HepG2 (cell line): ENCODE data around the gene AHCYL2. TPM values are rescaled to one million over a fixed set of nuclear protein-coding genes. Genes with fewer than 3 reads are reported as not detected.

Source experiments
- ATAC-seq: fragments of 200-7000 bp; cut with Tn5 transposase; 3 replicates; pipeline ENCODE4 v1.9.1; 2020; ENCODE audit warnings: mild to moderate bottlenecking, moderate library complexity
- BruUV-seq: library from RNA; stranded (reverse); fragments of 400-500 nt; replicated peaks from 2 replicates; lab custom pipeline; 2021; lab: Mats Ljungman, UMichigan
- CTCF ChIA-PET: fragments of 300-600 bp; formaldehyde crosslinking; extraction: SDS; loops from one replicate; lab custom pipeline; 2021; ENCODE audit warnings: low total read pairs, inconsistent platforms, low intra/inter-chr PET ratio; lab: Yijun Ruan, JAX
- POLR2A ChIA-PET: fragments of 350-600 bp; sonication (Branson Sonifier 250); formaldehyde crosslinking; loops from one replicate; lab custom pipeline; 2020; ENCODE audit warnings: antibody characterized with exemption, inconsistent platforms; lab: Yijun Ruan, JAX
- DNase-seq: peaks from one replicate; pipeline ENCODE4 v3.0.0-alpha.2; 2015; ENCODE audit warnings: low spot score
- FAIRE-seq: peaks from 3 replicates; lab custom pipeline; 2011; peaks lifted over from hg19 to GRCh38; lab: Jason Lieb, UNC
- H2AFZ ChIP-seq: one replicate; pipeline ENCODE4 v1.6.1; 2011; ENCODE audit warnings: low read length, inconsistent platforms
- H3K27ac ChIP-seq: fragments of 300-600 bp; 3 replicates; pipeline ENCODE4 v1.8.0; 2011; ENCODE audit warnings: mixed run types, mild to moderate bottlenecking, mixed read lengths, low read length, inconsistent platforms; ENCODE audit not compliant: insufficient read depth; ENCODE audit errors: extremely low read length
- H3K27me3 ChIP-seq, 2 experiments: fragments of 200-600 bp in 1 of 2; 2 replicates in 1 of 2; 3 replicates in 1 of 2; pipeline versions ENCODE4 v1.6.0 to v1.8.0; 2011; ENCODE audit warnings: low read length in 2 of 2, mild to moderate bottlenecking in 2 of 2, moderate library complexity in 2 of 2, inconsistent platforms in 1 of 2; ENCODE audit not compliant: insufficient read depth in 2 of 2, control insufficient read depth in 1 of 2
- H3K36me3 ChIP-seq, 2 experiments: fragments of 200-600 bp in 1 of 2; replicated peaks in 1 of 2; 2 replicates in 1 of 2; 3 replicates in 1 of 2; pipeline versions ENCODE4 v1.5.1 to v1.8.0; 2011; ENCODE audit warnings: low read length in 2 of 2, inconsistent platforms in 1 of 2; ENCODE audit not compliant: insufficient read depth in 2 of 2, control insufficient read depth in 1 of 2
- H3K4me1 ChIP-seq: 2 replicates; pipeline ENCODE4 v1.5.1; 2012; ENCODE audit warnings: low read length, inconsistent platforms; ENCODE audit not compliant: insufficient read depth
- H3K4me2 ChIP-seq: 2 replicates; pipeline ENCODE4 v1.6.0; 2011; ENCODE audit warnings: low read depth, low read length, inconsistent platforms
- H3K4me3 ChIP-seq, 3 experiments: fragments of 200-600 bp in 1 of 3; sonication (generic), shearing (Covaris generic) in 1 of 3; replicated peaks in 1 of 3; 2 replicates each; pipeline ENCODE4 v1.5.1; 2011 to 2016; ENCODE audit warnings: low read length in 3 of 3, inconsistent platforms in 2 of 3, low read depth in 2 of 3, mild to moderate bottlenecking in 2 of 3, control low read depth in 1 of 3, mixed read lengths in 1 of 3; ENCODE audit not compliant: insufficient read depth in 1 of 3
- H3K79me2 ChIP-seq: one replicate; pipeline ENCODE4 v1.6.1; 2011; ENCODE audit warnings: low read length, inconsistent platforms; ENCODE audit not compliant: insufficient read depth
- H3K9ac ChIP-seq: 2 replicates; pipeline ENCODE4 v1.6.0; 2011; ENCODE audit warnings: mild to moderate bottlenecking, low read depth, low read length, inconsistent platforms; ENCODE audit not compliant: insufficient read depth
- H3K9me3 ChIP-seq: 2 replicates; pipeline ENCODE4 v1.5.1; 2012; ENCODE audit warnings: mild to moderate bottlenecking, low read length
- H4K20me1 ChIP-seq: 2 replicates; pipeline ENCODE4 v1.6.0; 2011; ENCODE audit warnings: inconsistent platforms, mild to moderate bottlenecking, low read length, moderate library complexity; ENCODE audit not compliant: insufficient read depth
- EEA1 ChIP-seq: sonication (generic); formaldehyde crosslinking; IDR thresholded peaks from 2 replicates; pipeline ENCODE4 v1.5.1; 2020; ENCODE audit warnings: mild to moderate bottlenecking, missing genetic modification reagents, borderline replicate concordance
- ESRRA ChIP-seq: sonication (generic); formaldehyde crosslinking; IDR thresholded peaks from 2 replicates; pipeline ENCODE4 v1.5.1; 2020; ENCODE audit warnings: mild to moderate bottlenecking, low read depth, missing genetic modification reagents
- SALL1 ChIP-seq: sonication (generic); formaldehyde crosslinking; IDR thresholded peaks from 2 replicates; pipeline ENCODE4 v1.8.0; 2022; ENCODE audit warnings: mild to moderate bottlenecking, missing genetic modification reagents
- SP4 ChIP-seq: sonication (generic); formaldehyde crosslinking; IDR thresholded peaks from 2 replicates; pipeline ENCODE4 v1.8.1; 2023; ENCODE audit warnings: mild to moderate bottlenecking, missing genetic modification reagents
- TFE3 ChIP-seq: IDR thresholded peaks from 2 replicates; pipeline ENCODE4 v1.6.1; 2016
- THYN1 ChIP-seq: sonication (generic); formaldehyde crosslinking; IDR thresholded peaks from 2 replicates; pipeline ENCODE4 v1.8.1; 2023; ENCODE audit warnings: low read depth, mild to moderate bottlenecking, moderate library complexity, missing genetic modification reagents, borderline replicate concordance
- ZFP37 ChIP-seq: sonication (generic); formaldehyde crosslinking; IDR thresholded peaks from 2 replicates; pipeline ENCODE4 v1.4.0; 2020; ENCODE audit warnings: missing genetic modification reagents, borderline replicate concordance
- ZNF660 ChIP-seq: sonication (generic); formaldehyde crosslinking; IDR thresholded peaks from 2 replicates; pipeline ENCODE4 v1.5.1; 2020; ENCODE audit warnings: mild to moderate bottlenecking, low read depth, missing genetic modification reagents, borderline replicate concordance
- ZNF883 ChIP-seq: sonication (generic); formaldehyde crosslinking; IDR thresholded peaks from 2 replicates; pipeline ENCODE4 v1.5.1; 2020; ENCODE audit warnings: mild to moderate bottlenecking, missing genetic modification reagents; ENCODE audit errors: not compliant biosample characterization
- ZSCAN12 ChIP-seq: sonication (generic); formaldehyde crosslinking; IDR thresholded peaks from 2 replicates; pipeline ENCODE4 v1.9.0; 2021; ENCODE audit warnings: mild to moderate bottlenecking, missing genetic modification reagents
- ZSCAN21 ChIP-seq: sonication (generic); formaldehyde crosslinking; IDR thresholded peaks from 2 replicates; pipeline ENCODE4 v1.8.0; 2022; ENCODE audit warnings: mild to moderate bottlenecking, missing genetic modification reagents, moderate library complexity, borderline replicate concordance
- WGBS: methylation state at CpG from one replicate; pipeline ENCODE4 v1.1.6; 2017; ENCODE audit warnings: low lambda C conversion rate; 5-methylcytosine and 5-hydroxymethylcytosine counted together
- in situ Hi-C: cut with HindIII; loops from 2 replicates; pipeline ENCODE4 v1.10.0; 2017; ENCODE audit warnings: low pct_unique_long_range_greater_than_20kb; ENCODE audit not compliant: extremely low pct_ligation_motif_present
- intact Hi-C: fragments of 100-400 bp; cut with micrococcal nuclease; formaldehyde crosslinking; loops from one replicate; pipeline ENCODE4 v1.10.0; 2022; ENCODE audit not compliant: unreplicated experiment
- polyA plus RNA-seq, 8 experiments: library from polyadenylated mRNA; depleted of rRNA in 3 of 8; stranded (reverse) in 7 of 8; unstranded in 1 of 8; fragments of >200 nt; fragmentation: Illumina TruSeq in 4 of 8; extraction: Trizol in 4 of 8; gene quantifications; 2 replicates each; pipeline versions ENCODE4 v1.2.1 to v1.2.3, GENCODE V29; 2011 to 2016; ENCODE audit warnings: low read depth in 4 of 8, missing spikeins in 1 of 8, mixed read lengths in 1 of 8; ENCODE audit not compliant: insufficient read depth in 1 of 8
- total RNA-seq, 5 experiments: library from RNA; depleted of rRNA; stranded (reverse); fragments of >200 nt; fragmentation: Illumina TruSeq; extraction: Trizol; gene quantifications; 2 replicates each; pipeline ENCODE4 v1.2.3, GENCODE V29; 2016; ENCODE audit warnings: low read depth in 1 of 5
- TF ChIP-seq, protein P1 (sequence below): sonication (generic); formaldehyde crosslinking; IDR thresholded peaks from 2 replicates; pipeline ENCODE4 v1.4.0; 2020; ENCODE audit warnings: missing genetic modification reagents; ENCODE audit errors: not compliant biosample characterization

Gene AHCYL2
- total and polyA plus RNA-seq, 2 of the 13 experiments (the other 11 are each of a cell fraction or from before 2014, with no cell fraction given), result 9.5 to 14.7 TPM

DNA sequence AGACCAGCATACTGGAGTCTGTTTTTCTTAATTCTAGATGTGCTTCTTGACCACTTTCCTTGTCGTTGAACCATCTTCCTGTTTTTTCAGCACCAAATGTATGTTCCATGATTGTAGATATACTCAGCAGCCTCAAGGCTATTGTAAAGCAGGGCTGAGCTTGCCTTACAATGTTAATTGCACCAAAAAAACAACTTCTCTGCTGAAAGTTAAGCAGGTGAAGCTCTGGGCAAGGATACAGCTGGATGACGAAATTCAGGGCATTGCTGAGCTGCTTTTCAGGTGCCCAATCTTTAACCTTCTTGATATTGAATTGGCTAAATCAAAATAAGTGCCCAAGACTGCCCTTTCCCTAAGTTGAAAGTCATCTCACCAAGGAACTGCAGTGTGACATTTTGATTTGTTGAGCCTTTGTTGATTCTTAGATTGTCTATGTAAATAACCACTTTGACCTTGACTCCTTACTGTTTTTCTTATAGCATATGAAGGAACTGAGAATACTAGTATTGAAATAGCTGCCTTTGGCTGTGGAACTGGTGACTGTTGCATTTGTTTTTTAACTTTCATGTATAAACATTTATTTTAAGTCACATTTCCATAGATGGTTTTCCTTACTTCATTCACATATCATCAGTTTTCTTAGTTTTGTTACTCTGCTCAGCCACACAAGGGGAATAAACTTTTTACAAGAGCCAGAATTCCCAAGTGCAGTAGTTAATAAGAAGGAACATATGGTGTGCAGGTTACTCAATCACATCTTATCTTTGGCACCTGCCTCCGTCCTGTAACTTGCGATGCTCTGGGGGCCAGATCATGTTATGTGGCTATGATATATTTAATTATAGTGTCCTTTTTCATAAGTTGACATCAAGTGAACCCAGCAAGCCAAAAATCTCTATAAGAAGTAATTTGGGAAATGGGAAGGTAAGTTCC is 3.1 kb downstream of the AHCYL2 start (continued):
- no peak for TF ChIP-seq ZFP37
- TF ChIP-seq ZNF883 (CRISPR knock-in tag), result no peak
- no peak for TF ChIP-seq ESRRA (CRISPR knock-in tag)
- no peak for TF ChIP-seq ZSCAN12

DNA sequence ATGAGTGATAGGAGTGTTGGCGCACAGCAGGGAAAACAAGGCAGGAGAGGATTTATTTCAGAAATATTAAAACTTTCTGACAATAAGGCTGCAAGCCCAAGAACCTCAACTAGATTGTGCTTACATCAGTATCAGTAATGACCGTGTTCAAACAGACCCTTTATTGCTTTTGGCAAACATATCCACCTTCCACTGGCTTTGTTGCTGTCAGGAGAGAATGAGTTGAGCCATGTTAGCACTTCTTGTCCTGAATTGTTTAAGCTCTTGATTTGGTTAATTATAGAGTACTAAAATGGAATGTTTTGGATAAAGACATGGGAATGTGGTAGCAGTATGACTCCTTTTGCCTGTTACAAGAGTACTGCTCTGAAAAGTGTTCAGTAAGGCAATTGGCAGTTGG is 3.8 kb downstream of the AHCYL2 start:
- FAIRE-seq, result no peak
- Histone ChIP-seq H2AFZ (no peak overlapping the region), H3K27ac (no peak overlapping the region), H3K27me3 (no peaks in the 10 kb centered on the region), H3K9ac (no peak overlapping the region), H3K79me2 (peaks cover 25% of the 10 kb centered on the region), H4K20me1 (no peaks in the 10 kb centered on the region), H3K4me3 (no peak overlapping the region), H3K4me2 (no peak overlapping the region), H3K4me1 (peaks cover 20% of the 10 kb centered on the region), H3K36me3 (no peaks in the 10 kb centered on the region), H3K9me3 (no peaks in the 10 kb centered on the region)
- intact Hi-C loops (no loop called here), in situ Hi-C loops (no loop called here)
- no peak for TF ChIP-seq EEA1 (CRISPR knock-in tag)
- POLR2A ChIA-PET, result no interaction called here
- CTCF ChIA-PET, result no interaction called here
- no TSS peak for BruUV-seq
- ATAC-seq, result no peak
- no peak for DNase-seq
- WGBS, result 97% methylated on average over 2 of the region's 2 CpGs

- no peaks in the 10 kb centered on the region for H3K9me3 ChIP-seq
- FAIRE-seq, result no peak
- peaks cover 16% of the 10 kb centered on the region for H3K79me2 ChIP-seq
- ChIA-PET POLR2A (no interaction called here), CTCF (no interaction called here)
- no peak overlapping the region for H3K4me2 ChIP-seq
- in situ Hi-C loops (no loop called here), intact Hi-C loops (no loop called here)
- no peak for ATAC-seq
- no peak for DNase-seq
- H4K20me1 ChIP-seq, result no peaks in the 10 kb centered on the region
- no peaks in the 10 kb centered on the region for H3K27me3 ChIP-seq
- no TSS peak for BruUV-seq
- H2AFZ ChIP-seq, result no peak overlapping the region
- peaks cover 15% of the 10 kb centered on the region for H3K4me1 ChIP-seq
- no peak overlapping the region for H3K27ac ChIP-seq
- H3K4me3 ChIP-seq, result no peak overlapping the region
- no peak overlapping the region for H3K9ac ChIP-seq
- H3K36me3 ChIP-seq, result no peaks in the 10 kb centered on the region
- 96% methylated on average over 5 of the region's 5 CpGs for WGBS
- TF ChIP-seq THYN1 (CRISPR knock-in tag), result no peak
- TF ChIP-seq SP4 (CRISPR knock-in tag), result no peak
- no peak for TF ChIP-seq ZNF660 (CRISPR knock-in tag)
- TF ChIP-seq SALL1 (CRISPR knock-in tag), result no peak
- TF ChIP-seq ZSCAN21 (CRISPR knock-in tag), result no peak
- no peak for TF ChIP-seq TFE3 (CRISPR knock-in tag)
- TF ChIP-seq, protein P1, sequence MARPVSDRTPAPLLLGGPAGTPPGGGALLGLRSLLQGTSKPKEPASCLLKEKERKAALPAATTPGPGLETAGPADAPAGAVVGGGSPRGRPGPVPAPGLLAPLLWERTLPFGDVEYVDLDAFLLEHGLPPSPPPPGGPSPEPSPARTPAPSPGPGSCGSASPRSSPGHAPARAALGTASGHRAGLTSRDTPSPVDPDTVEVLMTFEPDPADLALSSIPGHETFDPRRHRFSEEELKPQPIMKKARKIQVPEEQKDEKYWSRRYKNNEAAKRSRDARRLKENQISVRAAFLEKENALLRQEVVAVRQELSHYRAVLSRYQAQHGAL (CRISPR knock-in tag), result no peak
These were observed 6.8 kb downstream of the AHCYL2 start for GRCh38 chr7:129231666-129232065.
